HEK293 (cell line): ENCODE results near the gene STAC2.
A peak's percentile ranks its signal among the peaks of the same experiment; 100 is the strongest.

Experiments
- CTCF ChIA-PET: fragments of 350-600 bp; formaldehyde crosslinking; extraction: SDS; loops from one replicate; lab custom pipeline; 2021; ENCODE audit warnings: antibody characterized with exemption; lab: Yijun Ruan, JAX
- POLR2A ChIA-PET: fragments of 300-600 bp; formaldehyde crosslinking; extraction: SDS; loops from one replicate; lab custom pipeline; 2020; ENCODE audit warnings: antibody characterized with exemption, inconsistent platforms; lab: Yijun Ruan, JAX
- H3K27ac ChIP-seq: fragments of 200-500 bp; sonication (Bioruptor generic); 2 replicates; pipeline ENCODE4 v1.5.1; 2014; ENCODE audit warnings: low read depth, low read length, control low read depth, inconsistent platforms; ENCODE audit errors: extremely low read depth
- H3K36me3 ChIP-seq, 2 experiments: fragments of 200-500 bp in 1 of 2; sonication (Bioruptor generic) in 1 of 2; 1 replicate in 1 of 2; 2 replicates in 1 of 2; pipeline ENCODE4 v1.5.1; 2014 to 2017; ENCODE audit warnings: inconsistent platforms in 2 of 2, low read length in 2 of 2; ENCODE audit not compliant: control insufficient read depth in 2 of 2, insufficient read depth in 1 of 2
- H3K4me1 ChIP-seq: fragments of 200-500 bp; sonication (Bioruptor generic); 2 replicates; pipeline ENCODE4 v1.5.1; 2014; ENCODE audit warnings: mild to moderate bottlenecking, low read length, inconsistent platforms; ENCODE audit not compliant: control insufficient read depth, insufficient read depth
- H3K4me3 ChIP-seq: 2 replicates; pipeline ENCODE4 v1.5.1; 2011; ENCODE audit warnings: low read depth, mild to moderate bottlenecking, control low read depth, low read length, moderate library complexity
- H3K9me3 ChIP-seq: fragments of 200-500 bp; sonication (Bioruptor generic); 2 replicates; pipeline ENCODE4 v1.5.1; 2014; ENCODE audit warnings: low read depth, low read length, inconsistent platforms; ENCODE audit not compliant: control insufficient read depth, insufficient read depth
- BCL11B ChIP-seq: fragments of 450-650 bp; formaldehyde crosslinking; IDR thresholded peaks from 2 replicates; pipeline ENCODE4 v1.5.1; 2016; ENCODE audit warnings: low read depth, missing biosample characterization, missing genetic modification characterization
- IKZF3 ChIP-seq: fragments of 450-650 bp; IDR thresholded peaks from 2 replicates; pipeline ENCODE4 v1.5.0; 2018; ENCODE audit warnings: missing biosample characterization, mild to moderate bottlenecking, missing genetic modification characterization, moderate library complexity
- MYNN ChIP-seq: fragments of 450-650 bp; formaldehyde crosslinking; IDR thresholded peaks from 2 replicates; pipeline ENCODE4 v1.5.1; 2016; ENCODE audit warnings: missing biosample characterization, missing genetic modification characterization, borderline replicate concordance
- MZF1 ChIP-seq: fragments of 450-650 bp; formaldehyde crosslinking; IDR thresholded peaks from 2 replicates; pipeline ENCODE4 v1.5.1; 2017; ENCODE audit warnings: missing biosample characterization, missing genetic modification characterization, borderline replicate concordance
- REPIN1 ChIP-seq: fragments of 450-650 bp; formaldehyde crosslinking; IDR thresholded peaks from 2 replicates; pipeline ENCODE4 v1.5.1; 2017; ENCODE audit warnings: missing biosample characterization, missing genetic modification characterization, low read depth
- SP7 ChIP-seq: fragments of 450-650 bp; formaldehyde crosslinking; IDR thresholded peaks from 2 replicates; pipeline ENCODE4 v1.5.1; 2016; ENCODE audit warnings: missing biosample characterization, missing genetic modification characterization
- ZBTB17 ChIP-seq: fragments of 450-650 bp; formaldehyde crosslinking; IDR thresholded peaks from 2 replicates; pipeline ENCODE4 v1.5.1; 2016; ENCODE audit warnings: missing biosample characterization, missing genetic modification characterization
- ZNF121 ChIP-seq: fragments of 450-650 bp; formaldehyde crosslinking; IDR thresholded peaks from 2 replicates; pipeline ENCODE4 v1.5.1; 2016; ENCODE audit warnings: missing biosample characterization, missing genetic modification characterization
- ZNF132 ChIP-seq: fragments of 450-650 bp; formaldehyde crosslinking; IDR thresholded peaks from 2 replicates; pipeline ENCODE4 v1.5.1; 2017; ENCODE audit warnings: missing biosample characterization, missing genetic modification characterization, borderline replicate concordance
- ZNF157 ChIP-seq: fragments of 450-650 bp; formaldehyde crosslinking; IDR thresholded peaks from 2 replicates; pipeline ENCODE4 v1.5.1; 2016; ENCODE audit warnings: missing biosample characterization, missing genetic modification characterization
- ZNF223 ChIP-seq: fragments of 450-650 bp; formaldehyde crosslinking; IDR thresholded peaks from 2 replicates; pipeline ENCODE4 v1.5.1; 2016; ENCODE audit warnings: missing biosample characterization, missing genetic modification characterization
- ZNF292 ChIP-seq: fragments of 450-650 bp; formaldehyde crosslinking; IDR thresholded peaks from 2 replicates; pipeline ENCODE4 v1.5.1; 2016; ENCODE audit warnings: low read depth, missing biosample characterization, missing genetic modification characterization, borderline replicate concordance
- ZNF394 ChIP-seq: fragments of 450-650 bp; formaldehyde crosslinking; IDR thresholded peaks from 2 replicates; pipeline ENCODE4 v1.5.1; 2016; ENCODE audit warnings: missing biosample characterization, missing genetic modification characterization, mild to moderate bottlenecking, moderate library complexity, borderline replicate concordance
- ZNF426 ChIP-seq: fragments of 450-650 bp; formaldehyde crosslinking; IDR thresholded peaks from 2 replicates; pipeline ENCODE4 v1.5.1; 2017; ENCODE audit warnings: missing biosample characterization, missing genetic modification characterization, mild to moderate bottlenecking, inconsistent platforms, moderate library complexity
- ZNF48 ChIP-seq: fragments of 450-650 bp; formaldehyde crosslinking; IDR thresholded peaks from 2 replicates; pipeline ENCODE4 v1.5.1; 2016; ENCODE audit warnings: missing biosample characterization, missing genetic modification characterization
- ZNF529 ChIP-seq: fragments of 450-650 bp; formaldehyde crosslinking; IDR thresholded peaks from 2 replicates; pipeline ENCODE4 v1.5.1; 2017; ENCODE audit warnings: missing genetic modification characterization, missing biosample characterization; ENCODE audit not compliant: insufficient replicate concordance
- ZNF530 ChIP-seq: fragments of 450-650 bp; formaldehyde crosslinking; IDR thresholded peaks from 2 replicates; pipeline ENCODE4 v1.5.1; 2016; ENCODE audit warnings: low read depth, missing biosample characterization, missing genetic modification characterization
- ZNF560 ChIP-seq: fragments of 450-650 bp; formaldehyde crosslinking; IDR thresholded peaks from 2 replicates; pipeline ENCODE4 v1.5.1; 2017; ENCODE audit warnings: missing biosample characterization, missing genetic modification characterization, borderline replicate concordance
- ZNF610 ChIP-seq: fragments of 450-650 bp; formaldehyde crosslinking; IDR thresholded peaks from 2 replicates; pipeline ENCODE4 v1.5.1; 2016; ENCODE audit warnings: missing biosample characterization, missing genetic modification characterization, borderline replicate concordance
- ZNF629 ChIP-seq: fragments of 450-650 bp; formaldehyde crosslinking; IDR thresholded peaks from 2 replicates; pipeline ENCODE4 v1.5.1; 2017; ENCODE audit warnings: missing biosample characterization, missing genetic modification characterization
- ZNF654 ChIP-seq: fragments of 450-650 bp; formaldehyde crosslinking; IDR thresholded peaks from 2 replicates; pipeline ENCODE4 v1.5.1; 2016; ENCODE audit warnings: low read depth, missing biosample characterization, missing genetic modification characterization
- ZNF747 ChIP-seq: fragments of 450-650 bp; formaldehyde crosslinking; IDR thresholded peaks from 2 replicates; pipeline ENCODE4 v1.5.1; 2016; ENCODE audit warnings: missing biosample characterization, missing genetic modification characterization
- ZNF837 ChIP-seq: fragments of 450-650 bp; formaldehyde crosslinking; IDR thresholded peaks from 2 replicates; pipeline ENCODE4 v1.5.1; 2016; ENCODE audit warnings: missing biosample characterization, missing genetic modification characterization
- TF ChIP-seq, protein P1 (sequence below): fragments of 450-650 bp; formaldehyde crosslinking; IDR thresholded peaks from 2 replicates; pipeline ENCODE4 v1.5.1; 2017; ENCODE audit warnings: missing biosample characterization, missing genetic modification characterization
- TF ChIP-seq, protein P2 (sequence below): fragments of 450-650 bp; IDR thresholded peaks from 2 replicates; pipeline ENCODE4 v1.5.1; 2018; ENCODE audit warnings: missing biosample characterization, mild to moderate bottlenecking, missing genetic modification characterization
- TF ChIP-seq, protein P3 (sequence below): fragments of 450-650 bp; formaldehyde crosslinking; IDR thresholded peaks from 2 replicates; pipeline ENCODE4 v1.5.1; 2016; ENCODE audit warnings: missing biosample characterization, missing genetic modification characterization
- TF ChIP-seq, protein P4 (sequence below): IDR thresholded peaks from 2 replicates; pipeline ENCODE4 v1.6.1; 2011; ENCODE audit warnings: mild to moderate bottlenecking, low read depth, low read length, borderline replicate concordance
- TF ChIP-seq, protein P5 (sequence below): fragments of 450-650 bp; formaldehyde crosslinking; conservative IDR thresholded peaks from 2 replicates; pipeline ENCODE4 v1.5.1; 2016; ENCODE audit warnings: low read depth, missing biosample characterization, missing genetic modification characterization

STAC2 gene

DNA sequence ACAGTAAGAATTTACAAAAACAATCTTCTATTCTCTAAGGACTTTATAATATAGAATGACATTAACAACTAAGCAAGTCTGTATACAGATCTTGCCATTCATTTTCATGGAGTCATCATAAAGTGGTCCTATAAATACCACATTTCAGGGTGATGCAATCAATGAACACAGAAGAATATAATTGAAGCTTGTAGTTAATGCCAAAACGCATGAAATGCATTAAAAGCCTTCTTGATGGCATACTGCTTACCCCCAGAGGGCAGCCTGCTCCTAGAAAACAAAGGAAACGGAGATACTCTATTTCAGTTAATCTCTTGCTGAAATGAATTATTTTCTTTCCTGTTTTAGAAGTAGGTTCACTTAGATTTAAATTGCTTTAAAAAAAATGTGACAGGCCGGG is 45.2 kb upstream of the STAC2 start:
- Histone ChIP-seq H3K4me3 (no peak overlapping the region), H3K9me3 (no peaks in the 10 kb centered on the region), H3K27ac (no peak overlapping the region), H3K36me3 (peaks cover 50 to 72% of the 10 kb centered on the region in 2 experiments), H3K4me1 (no peaks in the 10 kb centered on the region)
- ChIA-PET POLR2A (interaction anchor here (1.0 kb wide), 1 partner anchor 190 kb away, joined by 3 read pairs; the partner anchor contains the start of gene CDK12), CTCF (interaction anchor here (0.6 to 1.3 kb wide), 12 partner anchors 10 to 351 kb away, joined by 3 to 5 read pairs (median 3); partner anchors contain the start of gene FBXL20)
- TF ChIP-seq ZNF629 (tag by site-specific recombination): no peak
- no peak for TF ChIP-seq BCL11B (tag by site-specific recombination)
- no peak for TF ChIP-seq ZNF530 (tag by site-specific recombination)
- TF ChIP-seq MYNN (tag by site-specific recombination): no peak
- TF ChIP-seq ZNF654 (tag by site-specific recombination): peak; percentile 41
- TF ChIP-seq REPIN1 (tag by site-specific recombination): no peak
- TF ChIP-seq ZNF426 (tag by site-specific recombination): no peak
- no peak for TF ChIP-seq MZF1 (tag by site-specific recombination)
- TF ChIP-seq IKZF3 (tag by site-specific recombination): no peak
- TF ChIP-seq, protein P1, sequence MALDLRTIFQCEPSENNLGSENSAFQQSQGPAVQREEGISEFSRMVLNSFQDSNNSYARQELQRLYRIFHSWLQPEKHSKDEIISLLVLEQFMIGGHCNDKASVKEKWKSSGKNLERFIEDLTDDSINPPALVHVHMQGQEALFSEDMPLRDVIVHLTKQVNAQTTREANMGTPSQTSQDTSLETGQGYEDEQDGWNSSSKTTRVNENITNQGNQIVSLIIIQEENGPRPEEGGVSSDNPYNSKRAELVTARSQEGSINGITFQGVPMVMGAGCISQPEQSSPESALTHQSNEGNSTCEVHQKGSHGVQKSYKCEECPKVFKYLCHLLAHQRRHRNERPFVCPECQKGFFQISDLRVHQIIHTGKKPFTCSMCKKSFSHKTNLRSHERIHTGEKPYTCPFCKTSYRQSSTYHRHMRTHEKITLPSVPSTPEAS: no peak
- TF ChIP-seq, protein P2, sequence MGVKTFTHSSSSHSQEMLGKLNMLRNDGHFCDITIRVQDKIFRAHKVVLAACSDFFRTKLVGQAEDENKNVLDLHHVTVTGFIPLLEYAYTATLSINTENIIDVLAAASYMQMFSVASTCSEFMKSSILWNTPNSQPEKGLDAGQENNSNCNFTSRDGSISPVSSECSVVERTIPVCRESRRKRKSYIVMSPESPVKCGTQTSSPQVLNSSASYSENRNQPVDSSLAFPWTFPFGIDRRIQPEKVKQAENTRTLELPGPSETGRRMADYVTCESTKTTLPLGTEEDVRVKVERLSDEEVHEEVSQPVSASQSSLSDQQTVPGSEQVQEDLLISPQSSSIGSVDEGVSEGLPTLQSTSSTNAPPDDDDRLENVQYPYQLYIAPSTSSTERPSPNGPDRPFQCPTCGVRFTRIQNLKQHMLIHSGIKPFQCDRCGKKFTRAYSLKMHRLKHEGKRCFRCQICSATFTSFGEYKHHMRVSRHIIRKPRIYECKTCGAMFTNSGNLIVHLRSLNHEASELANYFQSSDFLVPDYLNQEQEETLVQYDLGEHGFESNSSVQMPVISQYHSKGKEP (tag by site-specific recombination): peak; percentile 98
- 0 out of 2 replicates have a peak, but pooled peaks have one; percentile 28 for TF ChIP-seq ZBTB17
- TF ChIP-seq ZNF292 (tag by site-specific recombination): no peak
- no peak for TF ChIP-seq ZNF747 (tag by site-specific recombination)
- TF ChIP-seq ZNF48: no peak
- no peak for TF ChIP-seq ZNF837 (tag by site-specific recombination)
- TF ChIP-seq, protein P3, sequence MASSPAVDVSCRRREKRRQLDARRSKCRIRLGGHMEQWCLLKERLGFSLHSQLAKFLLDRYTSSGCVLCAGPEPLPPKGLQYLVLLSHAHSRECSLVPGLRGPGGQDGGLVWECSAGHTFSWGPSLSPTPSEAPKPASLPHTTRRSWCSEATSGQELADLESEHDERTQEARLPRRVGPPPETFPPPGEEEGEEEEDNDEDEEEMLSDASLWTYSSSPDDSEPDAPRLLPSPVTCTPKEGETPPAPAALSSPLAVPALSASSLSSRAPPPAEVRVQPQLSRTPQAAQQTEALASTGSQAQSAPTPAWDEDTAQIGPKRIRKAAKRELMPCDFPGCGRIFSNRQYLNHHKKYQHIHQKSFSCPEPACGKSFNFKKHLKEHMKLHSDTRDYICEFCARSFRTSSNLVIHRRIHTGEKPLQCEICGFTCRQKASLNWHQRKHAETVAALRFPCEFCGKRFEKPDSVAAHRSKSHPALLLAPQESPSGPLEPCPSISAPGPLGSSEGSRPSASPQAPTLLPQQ (tag by site-specific recombination): no peak
- no peak; the same call in 1 of the 2 replicates for TF ChIP-seq SP7 (tag by site-specific recombination)
- no peak for TF ChIP-seq ZNF157 (tag by site-specific recombination)
- no peak for TF ChIP-seq ZNF223 (tag by site-specific recombination)
- no peak for TF ChIP-seq ZNF529
- TF ChIP-seq ZNF394 (tag by site-specific recombination): 0 out of 2 replicates have a peak, but pooled peaks have one; percentile 32
- no peak for TF ChIP-seq ZNF610 (tag by site-specific recombination)
- TF ChIP-seq, protein P4, sequence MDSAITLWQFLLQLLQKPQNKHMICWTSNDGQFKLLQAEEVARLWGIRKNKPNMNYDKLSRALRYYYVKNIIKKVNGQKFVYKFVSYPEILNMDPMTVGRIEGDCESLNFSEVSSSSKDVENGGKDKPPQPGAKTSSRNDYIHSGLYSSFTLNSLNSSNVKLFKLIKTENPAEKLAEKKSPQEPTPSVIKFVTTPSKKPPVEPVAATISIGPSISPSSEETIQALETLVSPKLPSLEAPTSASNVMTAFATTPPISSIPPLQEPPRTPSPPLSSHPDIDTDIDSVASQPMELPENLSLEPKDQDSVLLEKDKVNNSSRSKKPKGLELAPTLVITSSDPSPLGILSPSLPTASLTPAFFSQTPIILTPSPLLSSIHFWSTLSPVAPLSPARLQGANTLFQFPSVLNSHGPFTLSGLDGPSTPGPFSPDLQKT: no peak
- TF ChIP-seq, protein P5, sequence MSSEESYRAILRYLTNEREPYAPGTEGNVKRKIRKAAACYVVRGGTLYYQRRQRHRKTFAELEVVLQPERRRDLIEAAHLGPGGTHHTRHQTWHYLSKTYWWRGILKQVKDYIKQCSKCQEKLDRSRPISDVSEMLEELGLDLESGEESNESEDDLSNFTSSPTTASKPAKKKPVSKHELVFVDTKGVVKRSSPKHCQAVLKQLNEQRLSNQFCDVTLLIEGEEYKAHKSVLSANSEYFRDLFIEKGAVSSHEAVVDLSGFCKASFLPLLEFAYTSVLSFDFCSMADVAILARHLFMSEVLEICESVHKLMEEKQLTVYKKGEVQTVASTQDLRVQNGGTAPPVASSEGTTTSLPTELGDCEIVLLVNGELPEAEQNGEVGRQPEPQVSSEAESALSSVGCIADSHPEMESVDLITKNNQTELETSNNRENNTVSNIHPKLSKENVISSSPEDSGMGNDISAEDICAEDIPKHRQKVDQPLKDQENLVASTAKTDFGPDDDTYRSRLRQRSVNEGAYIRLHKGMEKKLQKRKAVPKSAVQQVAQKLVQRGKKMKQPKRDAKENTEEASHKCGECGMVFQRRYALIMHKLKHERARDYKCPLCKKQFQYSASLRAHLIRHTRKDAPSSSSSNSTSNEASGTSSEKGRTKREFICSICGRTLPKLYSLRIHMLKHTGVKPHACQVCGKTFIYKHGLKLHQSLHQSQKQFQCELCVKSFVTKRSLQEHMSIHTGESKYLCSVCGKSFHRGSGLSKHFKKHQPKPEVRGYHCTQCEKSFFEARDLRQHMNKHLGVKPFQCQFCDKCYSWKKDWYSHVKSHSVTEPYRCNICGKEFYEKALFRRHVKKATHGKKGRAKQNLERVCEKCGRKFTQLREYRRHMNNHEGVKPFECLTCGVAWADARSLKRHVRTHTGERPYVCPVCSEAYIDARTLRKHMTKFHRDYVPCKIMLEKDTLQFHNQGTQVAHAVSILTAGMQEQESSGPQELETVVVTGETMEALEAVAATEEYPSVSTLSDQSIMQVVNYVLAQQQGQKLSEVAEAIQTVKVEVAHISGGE: no peak
- TF ChIP-seq ZNF121 (tag by site-specific recombination): no peak
- no peak for TF ChIP-seq ZNF560 (tag by site-specific recombination)
- TF ChIP-seq ZNF132 (tag by site-specific recombination): no peak
